ENCODE measurements around the gene UIMC1. TPM values are rescaled to one million over a fixed set of nuclear protein-coding genes. Genes with fewer than 3 reads are reported as not detected.

UIMC1 gene
- total RNA-seq, 4 donors from 2014 or later = 40.2 to 56.7 (median 44.6) TPM

DNA sequence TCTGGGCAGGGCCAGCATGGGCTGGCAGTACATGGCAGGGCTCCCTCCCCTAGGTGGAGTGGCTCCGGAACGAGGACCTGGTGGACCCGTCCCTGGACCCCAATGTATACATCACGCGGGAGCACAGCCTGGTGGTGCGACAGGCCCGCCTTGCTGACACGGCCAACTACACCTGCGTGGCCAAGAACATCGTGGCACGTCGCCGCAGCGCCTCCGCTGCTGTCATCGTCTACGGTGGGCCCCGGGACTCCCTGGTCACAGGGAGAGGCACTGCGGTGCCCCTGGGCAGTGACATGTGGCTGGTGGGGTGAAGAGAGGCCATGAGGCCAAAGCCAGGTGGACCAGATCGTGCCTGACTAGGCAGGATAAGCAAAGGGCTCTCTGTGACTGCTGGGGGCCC lies 137.8 kb downstream of the UIMC1 start:
- no peaks in the 10 kb centered on the region for H3K9me3 ChIP-seq
- TF ChIP-seq POLR2A (IDR thresholded peaks at IDR 0.05) (no peak), EP300 (IDR thresholded peaks at IDR 0.05) (no peak)
- TF ChIP-seq, protein P1, sequence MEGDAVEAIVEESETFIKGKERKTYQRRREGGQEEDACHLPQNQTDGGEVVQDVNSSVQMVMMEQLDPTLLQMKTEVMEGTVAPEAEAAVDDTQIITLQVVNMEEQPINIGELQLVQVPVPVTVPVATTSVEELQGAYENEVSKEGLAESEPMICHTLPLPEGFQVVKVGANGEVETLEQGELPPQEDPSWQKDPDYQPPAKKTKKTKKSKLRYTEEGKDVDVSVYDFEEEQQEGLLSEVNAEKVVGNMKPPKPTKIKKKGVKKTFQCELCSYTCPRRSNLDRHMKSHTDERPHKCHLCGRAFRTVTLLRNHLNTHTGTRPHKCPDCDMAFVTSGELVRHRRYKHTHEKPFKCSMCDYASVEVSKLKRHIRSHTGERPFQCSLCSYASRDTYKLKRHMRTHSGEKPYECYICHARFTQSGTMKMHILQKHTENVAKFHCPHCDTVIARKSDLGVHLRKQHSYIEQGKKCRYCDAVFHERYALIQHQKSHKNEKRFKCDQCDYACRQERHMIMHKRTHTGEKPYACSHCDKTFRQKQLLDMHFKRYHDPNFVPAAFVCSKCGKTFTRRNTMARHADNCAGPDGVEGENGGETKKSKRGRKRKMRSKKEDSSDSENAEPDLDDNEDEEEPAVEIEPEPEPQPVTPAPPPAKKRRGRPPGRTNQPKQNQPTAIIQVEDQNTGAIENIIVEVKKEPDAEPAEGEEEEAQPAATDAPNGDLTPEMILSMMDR (IDR thresholded peaks at IDR 0.05) = no peak
- H3K27ac ChIP-seq = no peak overlapping the region
- H3K4me3 ChIP-seq = no peak overlapping the region
- peaks cover 0 to 42% of the 10 kb centered on the region in 2 donors for H3K27me3 ChIP-seq
- WGBS, 2 donors = 74 to 86% methylated on average over 4 to 11 of the region's 20 CpGs
- no peaks in the 10 kb centered on the region for H3K36me3 ChIP-seq
- H3K4me1 ChIP-seq = no peaks in the 10 kb centered on the region
- no peak for DNase-seq (ENCODE audit: low spot score in 2 of 2)

- Histone ChIP-seq H3K4me3 (no peak overlapping the region), H3K36me3 (no peaks in the 10 kb centered on the region), H3K9me3 (no peaks in the 10 kb centered on the region), H3K27ac (no peak overlapping the region), H3K27me3 (peaks cover 0 to 46% of the 10 kb centered on the region in 2 donors), H3K4me1 (no peaks in the 10 kb centered on the region)
- no peak for DNase-seq (ENCODE audit: low spot score in 2 of 2)
- 84% methylated on average over 11 to 13 of the region's 14 CpGs for WGBS, 2 donors
- TF ChIP-seq POLR2A (IDR thresholded peaks at IDR 0.05) (no peak), EP300 (IDR thresholded peaks at IDR 0.05) (no peak)
- TF ChIP-seq, protein P1 (IDR thresholded peaks at IDR 0.05) = no peak
Measured at GRCh38 chr5:176868126-176868525, 138.5 kb downstream of the UIMC1 start.

DNA sequence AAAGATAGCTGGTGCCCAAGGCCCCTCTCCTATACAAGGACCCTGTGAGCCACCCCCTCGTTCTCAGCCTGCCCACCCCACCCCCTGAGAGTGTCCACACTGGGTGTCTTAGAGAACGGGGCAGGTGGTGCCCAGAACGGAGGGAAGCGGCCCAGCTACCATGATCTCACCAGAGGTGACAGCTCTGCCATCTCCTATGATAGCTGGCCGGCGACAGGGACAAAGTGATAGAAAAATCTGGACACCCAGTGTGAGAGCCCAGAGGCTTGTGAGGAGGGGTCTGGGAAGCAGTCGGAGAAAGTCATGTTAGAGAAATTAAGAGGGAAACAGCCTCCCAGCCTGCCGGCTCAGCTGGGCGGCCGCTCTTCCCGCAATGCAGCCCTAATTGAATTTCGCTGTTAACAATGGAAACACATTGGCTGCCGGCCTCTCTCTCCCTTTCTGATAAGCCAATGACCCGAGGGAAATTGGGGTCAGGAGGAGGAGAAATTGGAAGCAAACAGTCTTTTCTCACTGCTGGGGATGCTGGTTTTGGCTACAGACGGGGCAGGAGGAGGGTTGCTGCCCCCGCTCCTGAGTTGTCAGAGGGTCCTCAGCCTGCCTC lies 139.8 kb downstream of the UIMC1 start:
- Histone ChIP-seq H3K4me1 (no peaks in the 10 kb centered on the region), H3K9me3 (no peaks in the 10 kb centered on the region), H3K27ac (no peak overlapping the region), H3K4me3 (no peak overlapping the region), H3K36me3 (no peaks in the 10 kb centered on the region), H3K27me3 (peaks cover 0 to 60% of the 10 kb centered on the region in 2 donors)
- no peak for DNase-seq (ENCODE audit: low spot score in 2 of 2)
- TF ChIP-seq, protein P1 (IDR thresholded peaks at IDR 0.05) = no peak
- no peak for TF ChIP-seq POLR2A (IDR thresholded peaks at IDR 0.05)
- TF ChIP-seq EP300 (IDR thresholded peaks at IDR 0.05) = no peak
- 8 to 11% methylated on average over 16 of the region's 16 CpGs for WGBS, 2 donors

DNA sequence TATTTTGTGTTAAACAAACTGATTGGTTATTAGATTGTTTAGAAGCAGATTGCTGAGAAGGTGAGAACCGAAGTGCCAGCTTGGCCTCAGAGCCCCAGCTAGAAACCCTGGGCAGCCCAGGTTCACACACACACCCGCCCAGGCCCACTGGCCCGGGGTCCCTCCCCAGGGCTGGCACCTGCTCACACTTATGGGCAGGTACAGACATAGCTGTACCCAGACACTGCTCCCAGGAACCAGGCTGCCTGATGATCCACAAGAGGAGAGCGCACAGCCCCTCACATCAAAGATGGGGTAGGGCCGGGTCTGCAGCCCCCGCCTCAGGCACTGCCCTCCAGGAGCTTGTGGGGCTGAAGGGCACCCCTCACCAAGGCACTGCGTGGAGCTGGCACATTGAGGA lies 140.6 kb downstream of the UIMC1 start:
- TF ChIP-seq, protein P1 (IDR thresholded peaks at IDR 0.05) = no peak
- TF ChIP-seq POLR2A (IDR thresholded peaks at IDR 0.05) (no peak), EP300 (IDR thresholded peaks at IDR 0.05) (no peak)
- 77 to 87% methylated on average over 7 of the region's 7 CpGs for WGBS, 2 donors
- Histone ChIP-seq H3K4me3 (no peak overlapping the region), H3K9me3 (no peaks in the 10 kb centered on the region), H3K27ac (no peak overlapping the region), H3K4me1 (no peaks in the 10 kb centered on the region), H3K36me3 (no peaks in the 10 kb centered on the region), H3K27me3 (peaks cover 0 to 68% of the 10 kb centered on the region in 2 donors)
- no peak for DNase-seq (ENCODE audit: low spot score in 2 of 2)

DNA sequence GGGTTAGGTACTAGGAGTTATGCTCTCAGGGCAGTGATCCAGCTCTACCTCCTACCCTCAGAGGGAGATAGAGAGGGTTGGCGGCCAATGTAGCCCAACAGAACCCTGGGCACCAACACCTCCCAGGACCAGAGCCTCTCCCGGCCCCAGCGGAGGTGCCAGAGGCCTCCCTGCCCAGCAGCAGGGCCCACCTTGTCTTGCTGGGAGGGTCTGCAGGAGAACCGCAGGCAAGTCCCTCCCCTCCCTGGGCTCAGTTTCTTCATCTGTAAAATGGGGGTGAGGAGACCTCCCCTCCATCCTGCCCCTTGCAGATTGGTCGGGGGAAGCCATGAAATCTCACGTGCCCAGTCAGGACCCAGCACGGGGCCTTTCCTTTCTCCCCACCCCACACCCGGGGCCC lies 141.8 kb downstream of the UIMC1 start:
- H3K4me3 ChIP-seq = no peak overlapping the region
- 79 to 88% methylated on average over 8 of the region's 8 CpGs for WGBS, 2 donors
- H3K9me3 ChIP-seq = no peaks in the 10 kb centered on the region
- no peak for DNase-seq (ENCODE audit: low spot score in 2 of 2)
- no peaks in the 10 kb centered on the region for H3K4me1 ChIP-seq
- TF ChIP-seq POLR2A (IDR thresholded peaks at IDR 0.05) (no peak), EP300 (IDR thresholded peaks at IDR 0.05) (no peak)
- TF ChIP-seq, protein P1 (IDR thresholded peaks at IDR 0.05) = no peak
- H3K36me3 ChIP-seq = no peaks in the 10 kb centered on the region
- H3K27ac ChIP-seq = no peak overlapping the region
- H3K27me3 ChIP-seq = peaks cover 0 to 76% of the 10 kb centered on the region in 2 donors

Measured in tibial nerve (tissue), 4 donors.